HG02943 (cell line): ENCODE measurements around the gene RAG2.

ENCODE experiments used
- ATAC-seq: cut with Tn5 transposase; IDR thresholded peaks from one replicate; pipeline ENCODE4 v1.9.1; 2021; ENCODE audit warnings: mild to moderate bottlenecking, low read depth, moderate library complexity; ENCODE audit not compliant: unreplicated experiment

RAG2 gene

GRCh38 chr11:36601155-36601554 is 3.1 kb upstream of the RAG2 start:
- no peak for ATAC-seq

- no peak for ATAC-seq
Observed at GRCh38 chr11:36600180-36600579, 2.1 kb upstream of the RAG2 start.

- ATAC-seq, result no peak
Observed at GRCh38 chr11:36596880-36597279, 1.2 kb downstream of the RAG2 start.

- peak; percentile 77 for ATAC-seq
Observed at GRCh38 chr11:36594316-36594989, 3.6 kb downstream of the RAG2 start, which contains the start of gene IFTAP. TSS of gene IFTAP (plus strand) at chr11:36594502. CDS start at chr11:36610104, 15,602 bp downstream.

- no peak for ATAC-seq
Observed at GRCh38 chr11:36591433-36591832, 6.6 kb downstream of the RAG2 start.

- ATAC-seq, result no peak
Observed at GRCh38 chr11:36590513-36590912, 7.5 kb downstream of the RAG2 start.

GRCh38 chr11:36588099-36588498 is 9.9 kb downstream of the RAG2 start:
- no peak for ATAC-seq

- ATAC-seq, result no peak
Observed at GRCh38 chr11:36586543-36586942, 11.5 kb downstream of the RAG2 start.

- ATAC-seq, result no peak
Observed at GRCh38 chr11:36583667-36584066, 14.4 kb downstream of the RAG2 start.

GRCh38 chr11:36581536-36581935 is 16.5 kb downstream of the RAG2 start:
- no peak for ATAC-seq

GRCh38 chr11:36578458-36578857 is 19.6 kb downstream of the RAG2 start:
- no peak for ATAC-seq

- ATAC-seq, result no peak
Observed at GRCh38 chr11:36577859-36578258, 20.2 kb downstream of the RAG2 start.

GRCh38 chr11:36577373-36577772 is 20.7 kb downstream of the RAG2 start:
- ATAC-seq, result no peak

GRCh38 chr11:36574486-36574885 is 23.6 kb downstream of the RAG2 start:
- ATAC-seq, result no peak

- no peak for ATAC-seq
Observed at GRCh38 chr11:36569095-36569494, 28.9 kb downstream of the RAG2 start.

- no peak for ATAC-seq
Observed at GRCh38 chr11:36567694-36568093, 30.3 kb downstream of the RAG2 start, which contains the start of gene RAG1. TSS of gene RAG1 (plus strand) at chr11:36568007. CDS start at chr11:36573305, 5,298 bp downstream.

GRCh38 chr11:36566407-36567053 is 31.5 kb downstream of the RAG2 start:
- ATAC-seq, result no peak

- ATAC-seq, result no peak
Observed at GRCh38 chr11:36565031-36565610, 32.9 kb downstream of the RAG2 start.

- no peak for ATAC-seq
Observed at GRCh38 chr11:36564376-36565030, 33.5 kb downstream of the RAG2 start.

- no peak for ATAC-seq
Observed at GRCh38 chr11:36558571-36559413, 39.2 kb downstream of the RAG2 start.
